Skeletal muscle tissue (tissue), 4 donors: ENCODE data around the gene RBM4B. TPM values are rescaled to one million over a fixed set of nuclear protein-coding genes. Genes with fewer than 3 reads are reported as not detected.

Source experiments
- H3K27ac ChIP-seq: one replicate; pipeline ENCODE4 v1.7.0; 2013; ENCODE audit warnings: mild to moderate bottlenecking, low read depth, low read length, inconsistent platforms
- H3K27me3 ChIP-seq, 3 donors: one replicate each; pipeline ENCODE4 v1.7.0; 2013; ENCODE audit warnings: low read length in 3 of 3; ENCODE audit not compliant: control insufficient read depth in 3 of 3, insufficient read depth in 3 of 3
- H3K36me3 ChIP-seq, 3 donors: one replicate each; pipeline ENCODE4 v1.7.0; 2013; ENCODE audit warnings: low read length in 3 of 3; ENCODE audit not compliant: control insufficient read depth in 3 of 3, insufficient read depth in 3 of 3
- H3K4me1 ChIP-seq, 3 donors: one replicate each; pipeline ENCODE4 v1.7.0; 2013; ENCODE audit warnings: low read length in 3 of 3, mild to moderate bottlenecking in 3 of 3; ENCODE audit not compliant: control insufficient read depth in 3 of 3, insufficient read depth in 3 of 3
- H3K4me3 ChIP-seq, 3 donors: one replicate each; pipeline ENCODE4 v1.7.0; 2013; ENCODE audit warnings: low read length in 3 of 3
- H3K9ac ChIP-seq, 3 donors: one replicate each; pipeline ENCODE4 v1.7.0; 2013; ENCODE audit warnings: low read length in 3 of 3, mild to moderate bottlenecking in 3 of 3, moderate library complexity in 2 of 3, low read depth in 1 of 3
- H3K9me3 ChIP-seq, 3 donors: one replicate each; pipeline ENCODE4 v1.7.0; 2013; ENCODE audit warnings: low read length in 3 of 3; ENCODE audit not compliant: control insufficient read depth in 3 of 3
- total RNA-seq: library from RNA; depleted of rRNA; stranded (reverse); fragments of >200 nt; gene quantifications from one replicate; pipeline ENCODE4 v1.2.3, GENCODE V29; 2014
- donor health status: Osteomylitis.

Gene RBM4B
- total RNA-seq, 1 donor from 2014 or later: 32.4 TPM

DNA sequence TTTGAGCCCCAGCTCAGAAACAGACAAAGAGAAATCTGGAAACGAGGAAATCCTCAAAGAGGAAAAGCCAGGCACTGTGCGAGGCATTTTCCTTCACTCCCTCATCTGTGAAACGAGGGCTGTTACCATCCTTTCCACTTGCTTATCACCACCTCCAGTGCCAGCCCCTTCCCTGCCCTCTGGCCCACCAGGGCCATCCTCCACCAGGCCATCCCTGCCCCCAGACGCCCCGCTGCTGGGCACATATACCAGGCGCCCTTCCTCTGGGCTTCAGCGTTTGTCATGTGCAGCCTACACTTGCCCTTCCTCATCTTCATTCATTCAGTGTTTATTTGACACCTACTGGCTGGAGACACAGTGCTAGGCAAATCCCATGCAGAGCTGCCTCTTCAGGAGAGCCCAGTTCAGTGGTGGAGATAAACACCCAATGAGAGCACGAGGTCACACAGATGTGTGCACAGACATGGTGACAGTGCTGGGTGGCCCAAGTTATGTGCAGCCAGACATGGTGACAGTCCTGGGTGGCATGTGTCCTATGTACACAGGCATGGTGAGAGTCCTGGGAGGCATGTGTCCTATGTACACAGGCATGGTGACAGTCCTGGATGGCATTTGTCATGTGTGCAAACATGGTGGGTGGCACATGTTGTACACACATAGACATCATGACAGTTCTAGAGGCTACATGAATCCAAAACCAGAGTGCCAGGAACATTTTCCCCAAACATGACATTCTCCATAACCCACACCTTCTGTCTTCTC lies 41.6 kb upstream of the RBM4B start:
- no peak overlapping the region for H3K27ac ChIP-seq
- H3K36me3 ChIP-seq: no peaks in the 10 kb centered on the region
- H3K9ac ChIP-seq: no peak overlapping the region
- no peak overlapping the region for H3K4me3 ChIP-seq
- no peaks in the 10 kb centered on the region for H3K9me3 ChIP-seq
- no peaks in the 10 kb centered on the region for H3K4me1 ChIP-seq
- peaks cover 24 to 40% (median 26%) of the 10 kb centered on the region in 3 donors for H3K27me3 ChIP-seq

DNA sequence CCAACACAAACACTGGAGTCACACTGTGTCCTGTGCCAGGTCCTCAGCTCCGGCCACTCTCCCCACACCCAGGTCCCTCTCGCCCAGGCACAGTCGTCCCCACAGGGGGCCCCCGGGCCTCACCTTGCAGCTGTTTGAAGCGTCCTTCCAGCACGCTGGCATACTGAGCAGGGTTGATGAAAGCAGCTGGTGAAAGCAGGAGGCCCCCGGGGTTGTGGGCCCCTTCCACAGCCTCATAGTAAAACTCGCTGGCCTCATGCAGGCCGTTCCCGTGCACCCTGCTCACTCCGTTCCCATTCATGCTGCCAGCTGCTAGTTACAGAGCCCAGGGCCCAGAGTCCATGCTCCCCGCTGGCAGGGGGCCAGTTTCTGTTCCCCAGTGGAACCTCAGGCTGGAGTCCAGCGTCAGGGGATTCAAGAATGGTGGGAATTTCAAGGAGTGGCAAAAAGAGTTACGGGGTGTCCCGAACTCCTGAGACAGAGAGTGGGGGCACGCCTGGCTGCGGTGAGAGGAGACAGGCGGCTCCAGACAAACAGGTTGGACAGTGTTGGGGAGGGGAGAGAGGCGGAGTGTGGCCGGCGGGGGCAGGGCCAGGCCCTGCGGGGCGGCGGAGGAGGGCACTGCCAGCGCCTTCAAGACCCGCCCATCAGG lies 40.8 kb upstream of the RBM4B start:
- Histone ChIP-seq H3K9me3 (no peaks in the 10 kb centered on the region), H3K9ac (no peak overlapping the region), H3K4me3 (no peak overlapping the region), H3K4me1 (no peaks in the 10 kb centered on the region), H3K36me3 (no peaks in the 10 kb centered on the region), H3K27me3 (peaks cover 24 to 40% (median 26%) of the 10 kb centered on the region in 3 donors), H3K27ac (no peak overlapping the region)

DNA sequence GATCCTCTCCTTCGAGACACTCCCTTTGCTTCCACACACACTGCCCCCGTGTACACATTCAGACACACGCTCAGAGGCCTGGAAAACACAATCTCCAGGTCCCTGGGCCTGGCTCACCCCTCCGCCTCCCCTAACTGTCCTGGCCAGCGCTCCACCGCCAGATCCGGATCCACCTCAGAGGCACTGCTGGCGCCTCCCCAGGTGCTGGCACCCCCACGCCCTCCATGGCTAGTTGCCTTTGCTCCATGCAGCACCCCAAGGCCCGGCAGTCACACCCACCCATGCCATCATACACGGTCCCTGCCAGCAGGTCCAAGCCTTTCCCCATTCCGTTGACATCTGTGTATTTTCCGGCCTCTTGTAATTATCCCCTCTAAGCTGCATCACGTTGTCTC lies 40.2 kb upstream of the RBM4B start:
- Histone ChIP-seq H3K9me3 (no peaks in the 10 kb centered on the region), H3K36me3 (no peaks in the 10 kb centered on the region), H3K9ac (no peak overlapping the region), H3K27me3 (peaks cover 24 to 40% (median 26%) of the 10 kb centered on the region in 3 donors), H3K4me3 (no peak overlapping the region), H3K27ac (no peak overlapping the region), H3K4me1 (no peaks in the 10 kb centered on the region)

DNA sequence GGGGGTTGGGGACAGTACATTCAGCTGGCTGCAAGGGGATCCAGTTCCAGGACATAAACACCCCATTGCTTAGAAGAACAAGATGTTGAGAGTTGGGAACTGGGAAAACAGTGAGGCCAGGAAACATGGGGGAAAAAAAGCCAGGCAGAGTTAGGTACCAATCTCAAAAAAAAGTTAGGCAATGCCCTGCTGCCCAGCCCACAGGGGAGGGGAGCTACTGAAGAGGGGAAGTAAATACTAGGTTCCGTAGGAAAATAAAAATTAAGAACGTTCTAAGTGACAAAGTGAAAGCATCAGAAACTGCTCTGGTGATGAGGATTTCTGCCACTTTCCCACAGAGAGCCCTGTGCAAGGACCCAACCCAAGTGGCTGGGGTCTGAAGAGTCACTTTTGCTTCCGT lies 39.3 kb upstream of the RBM4B start:
- Histone ChIP-seq H3K9ac (no peak overlapping the region), H3K4me1 (no peaks in the 10 kb centered on the region), H3K4me3 (no peak overlapping the region), H3K9me3 (no peaks in the 10 kb centered on the region), H3K36me3 (no peaks in the 10 kb centered on the region), H3K27me3 (peaks cover 24 to 40% (median 26%) of the 10 kb centered on the region in 3 donors), H3K27ac (no peak overlapping the region)

DNA sequence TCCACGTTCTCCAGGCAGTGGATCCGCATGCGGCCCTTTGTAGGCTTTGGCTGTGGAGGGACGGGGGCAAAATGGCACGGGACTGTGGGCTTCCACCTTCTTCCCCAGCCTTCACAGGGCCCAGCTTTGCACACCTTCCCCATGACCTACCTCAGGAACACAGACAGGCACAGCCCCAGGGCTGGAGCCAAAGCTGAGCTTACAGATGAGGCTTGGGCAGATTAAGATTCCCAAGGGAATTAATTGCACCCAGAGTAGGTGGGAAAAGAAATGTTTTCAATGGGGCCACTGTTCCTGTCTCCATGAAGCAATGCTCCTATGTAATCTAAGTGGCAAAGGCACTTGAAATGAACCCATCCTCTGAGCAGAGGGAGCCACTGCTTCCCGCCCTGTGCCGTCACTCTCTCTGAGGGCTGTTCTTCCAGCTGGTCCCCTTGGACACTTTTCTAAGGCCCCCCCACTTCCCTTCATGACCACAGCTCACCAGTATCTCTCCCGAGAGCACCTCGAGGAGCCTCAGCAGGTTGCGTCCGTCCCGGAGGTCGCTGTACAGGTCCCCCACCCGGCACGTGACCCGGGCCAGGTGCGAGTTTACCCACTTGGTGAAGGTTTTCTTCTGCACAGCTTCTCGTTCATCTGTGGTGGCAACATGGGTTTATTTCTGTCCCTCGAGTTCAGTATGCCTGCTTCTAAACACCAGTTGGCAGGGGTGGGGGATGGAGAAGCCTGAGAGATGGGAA lies 37.8 kb upstream of the RBM4B start:
- no peaks in the 10 kb centered on the region for H3K36me3 ChIP-seq
- no peak overlapping the region for H3K9ac ChIP-seq
- H3K9me3 ChIP-seq: no peaks in the 10 kb centered on the region
- H3K27me3 ChIP-seq: peaks cover 22 to 35% (median 24%) of the 10 kb centered on the region in 3 donors
- no peak overlapping the region for H3K27ac ChIP-seq
- no peak overlapping the region for H3K4me3 ChIP-seq
- no peaks in the 10 kb centered on the region for H3K4me1 ChIP-seq

DNA sequence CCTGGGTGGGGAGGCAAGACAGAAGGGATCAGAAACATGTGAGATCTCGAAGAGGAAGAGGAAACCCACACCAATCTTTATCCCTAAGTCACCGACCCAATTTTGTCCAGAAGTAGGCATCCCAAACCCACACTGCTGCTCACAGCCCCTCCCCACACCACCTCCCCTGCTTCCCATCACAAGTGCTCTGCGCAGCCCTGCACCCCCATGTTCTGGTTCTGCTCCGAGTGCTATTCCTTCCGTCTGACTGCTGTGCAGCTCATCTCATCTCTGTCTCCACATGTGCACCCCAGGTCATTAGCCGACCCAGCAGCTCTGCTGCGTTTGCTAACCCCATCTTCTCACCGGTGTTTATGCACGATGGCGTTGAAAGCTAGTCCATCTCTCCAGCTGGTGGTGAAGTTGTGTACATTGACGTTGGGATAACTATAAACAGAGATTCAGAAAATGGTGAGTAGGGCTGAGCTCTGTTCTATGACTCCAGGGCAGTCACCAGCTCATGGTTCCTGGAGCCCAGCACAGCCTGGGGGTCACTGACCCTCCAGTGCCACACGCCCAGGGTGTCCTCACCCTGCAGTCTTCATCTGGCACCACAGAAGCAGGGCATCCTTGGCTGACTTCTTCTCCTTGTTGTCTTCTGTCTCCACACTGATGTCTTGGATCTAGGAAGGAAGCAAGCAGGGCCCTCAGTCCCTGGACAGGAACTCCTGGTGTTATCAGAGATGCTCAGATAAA lies 36.2 kb upstream of the RBM4B start:
- H3K9ac ChIP-seq: no peak overlapping the region
- no peaks in the 10 kb centered on the region for H3K36me3 ChIP-seq
- H3K4me1 ChIP-seq: no peaks in the 10 kb centered on the region
- H3K4me3 ChIP-seq: no peak overlapping the region
- H3K9me3 ChIP-seq: no peaks in the 10 kb centered on the region
- peaks cover 10 to 22% (median 11%) of the 10 kb centered on the region in 3 donors for H3K27me3 ChIP-seq
- no peak overlapping the region for H3K27ac ChIP-seq

DNA sequence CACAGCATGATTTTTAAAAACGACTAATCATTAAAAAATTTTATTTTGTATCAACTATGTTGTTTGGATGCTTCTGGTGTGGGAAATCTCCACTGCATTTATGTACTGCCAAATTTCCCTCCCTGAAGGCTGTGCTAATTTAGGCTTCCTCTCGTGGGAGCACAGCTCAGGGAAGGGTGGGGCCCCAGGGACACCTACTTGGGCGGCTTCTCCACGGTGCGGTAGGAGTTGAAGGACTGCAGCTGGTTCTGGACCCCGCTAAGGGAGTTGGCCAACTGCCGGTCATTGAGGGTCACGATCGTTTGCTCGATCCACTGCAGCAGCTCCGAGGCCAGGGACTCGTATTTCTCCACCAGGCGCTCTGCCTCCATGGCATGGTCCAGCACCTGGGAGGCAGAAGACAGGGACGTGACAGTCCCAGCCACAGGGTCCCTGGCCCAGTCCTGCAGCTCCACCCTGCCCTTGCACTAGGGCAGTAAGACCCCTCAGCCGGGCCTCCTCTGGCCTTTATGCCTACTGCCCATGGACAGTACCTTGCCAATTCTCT lies 32.8 kb upstream of the RBM4B start:
- Histone ChIP-seq H3K27me3 (peaks cover 0 to 5% (median 0%) of the 10 kb centered on the region in 3 donors), H3K36me3 (no peaks in the 10 kb centered on the region), H3K4me1 (no peaks in the 10 kb centered on the region), H3K4me3 (no peak overlapping the region), H3K9ac (no peak overlapping the region), H3K9me3 (no peaks in the 10 kb centered on the region), H3K27ac (no peak overlapping the region)

DNA sequence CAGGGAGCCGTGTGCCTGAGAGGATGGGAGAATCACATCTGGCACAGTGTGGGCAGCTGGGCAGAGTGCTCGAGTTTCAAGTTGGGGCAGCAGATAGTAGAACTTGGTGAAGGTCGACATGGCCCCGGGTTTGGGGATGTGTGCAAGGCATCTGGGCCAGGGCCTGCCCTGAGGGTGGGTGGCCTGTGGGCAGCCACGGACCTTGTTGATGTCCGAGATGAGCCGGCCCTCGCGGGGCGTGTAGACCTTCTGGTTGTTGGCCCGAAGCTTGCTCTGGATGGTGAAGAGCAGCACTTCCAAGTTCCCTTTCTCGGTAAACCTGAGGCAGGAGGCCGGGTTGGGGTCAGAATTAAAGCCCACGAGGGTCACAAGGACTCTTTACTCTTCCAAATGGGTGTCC lies 31.0 kb upstream of the RBM4B start:
- Histone ChIP-seq H3K27me3 (no peaks in the 10 kb centered on the region), H3K27ac (no peak overlapping the region), H3K9ac (no peak overlapping the region), H3K36me3 (no peaks in the 10 kb centered on the region), H3K4me1 (no peaks in the 10 kb centered on the region), H3K4me3 (no peak overlapping the region), H3K9me3 (no peaks in the 10 kb centered on the region)

DNA sequence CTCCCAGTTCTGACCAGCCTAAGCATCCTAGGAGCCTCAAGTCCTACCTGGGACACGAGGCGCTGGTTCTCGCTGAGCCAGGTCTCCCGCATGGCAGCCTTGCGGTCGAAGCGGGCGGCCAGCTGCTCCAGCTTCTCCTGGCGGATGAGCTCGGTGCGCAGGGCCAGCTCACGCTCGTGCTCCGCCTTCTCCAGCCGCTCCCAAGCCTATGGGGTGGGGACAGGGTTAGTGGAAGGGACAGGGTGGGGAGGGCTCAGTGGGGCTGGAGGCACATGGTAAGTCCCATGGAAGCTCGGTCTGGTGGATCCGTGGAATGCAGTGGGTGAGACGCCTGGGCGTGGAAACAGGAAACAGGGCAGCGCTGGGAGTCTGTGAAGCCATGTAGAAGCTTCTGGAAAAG lies 30.4 kb upstream of the RBM4B start:
- Histone ChIP-seq H3K36me3 (no peaks in the 10 kb centered on the region), H3K4me3 (no peak overlapping the region), H3K27ac (no peak overlapping the region), H3K4me1 (no peaks in the 10 kb centered on the region), H3K9ac (no peak overlapping the region), H3K9me3 (no peaks in the 10 kb centered on the region), H3K27me3 (no peaks in the 10 kb centered on the region)
